GM18502 (cell line): ENCODE data around the gene DSG3.

ENCODE experiments used
- ATAC-seq: cut with Tn5 transposase; IDR thresholded peaks from one replicate; pipeline ENCODE4 v1.9.1; 2021; ENCODE audit warnings: mild to moderate bottlenecking; ENCODE audit not compliant: unreplicated experiment, poor library complexity

DSG3 gene

GRCh38 chr18:31430554-31430953 lies 17.0 kb upstream of the DSG3 start:
- ATAC-seq, result no peak

- ATAC-seq, result no peak
Observed at GRCh38 chr18:31432316-31432715, 15.2 kb upstream of the DSG3 start.

- no peak for ATAC-seq
Observed at GRCh38 chr18:31436825-31437224, 10.7 kb upstream of the DSG3 start.

GRCh38 chr18:31438402-31438801 lies 9.1 kb upstream of the DSG3 start:
- ATAC-seq, result peak; percentile 94

- no peak for ATAC-seq
Observed at GRCh38 chr18:31439807-31440325, 7.7 kb upstream of the DSG3 start.

- ATAC-seq, result no peak
Observed at GRCh38 chr18:31440787-31441186, 6.8 kb upstream of the DSG3 start.

GRCh38 chr18:31441493-31441892 lies 6.0 kb upstream of the DSG3 start:
- ATAC-seq, result no peak

GRCh38 chr18:31444142-31444541 lies 3.4 kb upstream of the DSG3 start:
- no peak for ATAC-seq

- ATAC-seq, result no peak
Observed at GRCh38 chr18:31445908-31446307, 1.6 kb upstream of the DSG3 start.

GRCh38 chr18:31446854-31447253 lies 687 bp upstream of the DSG3 start:
- no peak for ATAC-seq

- no peak for ATAC-seq
Observed at GRCh38 chr18:31450409-31450808, 2.9 kb downstream of the DSG3 start.

GRCh38 chr18:31451625-31452024 lies 4.1 kb downstream of the DSG3 start:
- no peak for ATAC-seq

- ATAC-seq, result no peak
Observed at GRCh38 chr18:31454066-31454708, 6.6 kb downstream of the DSG3 start.

- no peak for ATAC-seq
Observed at GRCh38 chr18:31469629-31470028, 22.1 kb downstream of the DSG3 start.

- no peak for ATAC-seq
Observed at GRCh38 chr18:31478688-31479087, 31.1 kb downstream of the DSG3 start.

GRCh38 chr18:31482051-31482450 lies 34.5 kb downstream of the DSG3 start:
- no peak for ATAC-seq

GRCh38 chr18:31483396-31483795 lies 35.9 kb downstream of the DSG3 start:
- ATAC-seq, result no peak

GRCh38 chr18:31484461-31484860 lies 36.9 kb downstream of the DSG3 start:
- no peak for ATAC-seq

- no peak for ATAC-seq
Observed at GRCh38 chr18:31486165-31486564, 38.6 kb downstream of the DSG3 start.

GRCh38 chr18:31487246-31488015 lies 39.9 kb downstream of the DSG3 start:
- ATAC-seq, result no peak

- ATAC-seq, result no peak
Observed at GRCh38 chr18:31489311-31489710, 41.8 kb downstream of the DSG3 start.

GRCh38 chr18:31490387-31490786 lies 42.8 kb downstream of the DSG3 start:
- peak; percentile 88 for ATAC-seq
